HG03108 (cell line): ENCODE measurements around the gene EML6.

Source experiments
- ATAC-seq: cut with Tn5 transposase; IDR thresholded peaks from one replicate; pipeline ENCODE4 v1.9.1; 2021; ENCODE audit warnings: moderate library complexity; ENCODE audit not compliant: unreplicated experiment

Gene EML6

DNA sequence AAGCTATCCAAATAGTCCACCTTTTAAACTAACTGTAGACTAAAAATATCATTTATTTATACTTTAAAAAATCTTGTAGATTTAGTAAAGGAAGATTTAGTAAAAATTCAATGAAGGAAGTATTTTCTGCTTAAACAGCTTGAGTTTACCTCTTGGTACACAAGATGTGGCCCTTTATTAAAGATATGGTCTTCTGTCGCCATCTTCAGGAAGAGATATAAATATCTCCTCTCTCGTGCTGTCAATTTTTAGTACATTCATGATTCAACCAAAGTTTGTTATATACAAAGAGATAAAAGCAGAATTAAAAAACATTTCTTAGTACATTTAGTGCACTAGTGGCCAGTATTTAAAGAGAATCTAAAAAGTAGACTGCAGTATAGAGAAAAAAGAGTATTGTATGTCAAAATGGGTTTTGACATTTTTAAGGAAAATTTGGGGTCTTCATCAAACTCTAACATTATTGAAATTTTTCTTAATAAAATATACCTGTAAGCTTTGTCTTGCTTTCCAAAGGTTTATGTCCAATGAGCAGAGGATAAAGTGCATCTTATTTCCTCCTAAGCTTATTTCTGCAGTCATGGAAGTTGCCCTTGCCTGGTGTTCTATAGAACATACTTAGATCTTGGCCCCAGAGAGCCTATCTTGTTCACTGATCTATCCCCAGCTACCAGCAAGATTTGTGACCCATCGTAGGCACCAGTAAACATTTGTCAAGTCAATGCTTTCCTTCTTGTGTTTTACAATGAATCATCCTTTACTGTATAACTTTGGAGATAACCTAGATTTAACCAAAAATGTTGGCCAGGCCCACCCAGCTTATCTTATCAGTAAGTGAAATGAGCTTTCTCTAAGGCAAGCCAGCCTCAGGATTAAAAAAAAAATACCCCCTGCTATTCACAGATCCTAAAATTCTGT, 18.5 kb upstream of the EML6 start:
- peak; percentile 54 for ATAC-seq

DNA sequence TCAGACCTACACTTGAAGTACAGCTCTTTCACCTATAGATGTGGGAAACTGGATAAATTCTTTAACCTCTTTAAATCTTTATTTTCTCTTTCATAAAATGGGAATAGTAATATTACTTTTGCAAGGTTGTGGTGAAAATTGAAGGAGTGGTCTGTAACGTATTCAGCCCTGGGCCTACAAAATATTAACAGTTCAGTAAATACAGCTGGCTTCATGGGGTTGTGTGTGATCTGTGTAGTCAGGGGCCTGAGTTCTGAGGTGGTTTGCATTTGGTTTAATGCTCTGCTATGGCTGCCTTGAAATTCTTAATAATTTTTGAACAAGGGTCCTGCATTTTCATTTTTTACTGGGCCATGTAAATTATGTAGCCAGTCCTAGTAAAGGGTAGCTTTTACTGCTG, 16.8 kb upstream of the EML6 start:
- ATAC-seq: no peak

DNA sequence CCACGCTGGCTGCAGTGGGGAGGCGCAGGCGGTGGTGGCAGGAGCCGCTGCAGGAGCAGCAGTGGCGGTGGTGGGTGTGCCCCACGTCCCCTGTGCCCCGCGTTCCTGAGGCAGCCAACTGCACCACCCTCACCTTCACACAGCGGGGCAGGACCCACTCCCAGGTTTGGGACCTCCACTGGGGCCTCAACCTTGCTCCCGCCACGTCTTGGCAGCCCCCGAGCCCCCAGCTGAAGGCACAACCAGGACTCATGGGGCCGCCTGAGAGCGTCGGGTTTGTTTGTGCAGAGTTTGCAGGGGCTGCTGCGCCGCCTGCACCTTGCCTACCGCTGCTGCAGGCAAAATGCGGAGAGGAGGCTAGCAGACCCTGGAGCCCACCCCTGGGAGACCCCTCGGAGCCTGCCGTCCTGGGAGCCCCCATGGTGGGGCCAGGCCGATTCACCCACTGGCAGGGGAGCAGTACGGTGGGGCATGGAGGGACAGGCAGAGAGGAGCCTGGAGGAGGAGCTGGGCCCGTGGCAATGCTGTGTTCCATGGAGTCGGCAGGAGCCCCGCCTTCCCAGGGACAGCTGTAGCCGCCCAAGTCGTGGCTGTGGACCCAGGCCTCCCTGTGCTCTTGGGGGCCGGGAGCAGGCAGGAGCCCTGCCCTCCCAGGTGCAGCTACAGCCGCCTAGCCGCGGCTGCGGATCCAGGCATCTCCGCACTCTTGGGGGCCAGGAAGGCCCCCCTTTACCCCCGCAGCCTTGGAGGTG, 14.7 kb upstream of the EML6 start:
- no peak for ATAC-seq

DNA sequence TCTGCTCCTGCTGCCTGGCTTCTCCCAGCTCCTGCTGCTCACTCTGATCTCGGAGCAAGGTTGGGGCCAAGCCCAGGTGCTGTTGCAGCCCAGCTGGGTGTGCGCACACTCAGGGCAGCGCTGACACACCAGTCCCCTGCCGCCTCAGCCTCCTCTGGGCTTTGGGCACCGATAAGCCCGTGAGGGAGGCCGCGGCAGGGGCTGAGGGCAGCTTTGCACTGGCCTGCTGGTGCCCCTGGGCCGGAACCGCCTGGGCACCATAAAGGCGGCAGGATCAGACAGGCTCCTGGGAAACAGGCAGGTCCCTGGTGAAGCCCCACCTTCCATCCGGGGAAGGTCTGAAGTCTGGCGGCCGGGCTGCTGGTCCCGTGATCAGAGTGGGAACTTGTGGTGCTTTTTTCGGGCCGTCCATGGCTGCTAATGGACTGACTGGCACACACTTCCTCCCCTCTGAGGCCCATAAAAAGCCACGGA, 14.1 kb upstream of the EML6 start:
- no peak for ATAC-seq

DNA sequence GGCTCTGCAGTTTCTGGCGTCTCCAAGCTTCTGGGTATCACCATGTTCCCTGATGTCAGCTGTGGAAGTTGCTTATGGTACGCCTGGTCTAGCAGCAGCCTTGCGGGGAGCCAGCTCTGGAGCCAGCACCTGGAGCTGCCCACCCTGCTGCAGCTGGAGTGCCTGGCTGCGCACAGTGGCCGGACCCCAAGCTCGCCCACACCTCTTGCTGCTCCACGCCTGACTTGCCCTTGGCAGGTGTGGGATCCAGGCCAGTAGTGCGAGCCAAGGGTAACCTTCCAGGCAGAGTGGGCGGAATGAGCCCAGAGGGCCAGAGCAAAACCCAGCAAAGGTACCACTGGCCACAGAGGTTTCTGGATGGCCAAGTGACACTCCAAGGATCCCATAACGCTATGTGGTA, 13.2 kb upstream of the EML6 start:
- no peak for ATAC-seq

DNA sequence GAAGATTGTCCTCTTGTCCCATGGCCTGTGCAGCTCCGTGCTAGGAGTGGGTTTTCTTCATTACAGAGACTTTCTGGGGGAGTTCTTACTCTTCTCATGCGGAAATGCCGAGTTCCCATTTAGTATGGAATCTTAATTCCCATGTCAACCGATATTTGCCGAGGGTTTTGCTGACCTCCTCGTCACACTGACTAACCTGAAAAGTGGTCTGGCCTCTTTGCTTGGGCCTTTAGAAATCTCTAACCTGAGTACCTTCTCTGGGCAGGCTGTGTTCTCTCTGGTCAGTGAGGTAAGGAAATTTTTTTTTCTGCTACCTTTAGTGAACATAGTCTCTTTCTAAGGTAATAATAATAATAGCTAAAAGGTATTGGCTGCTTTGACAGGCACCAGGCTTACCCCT, 10.9 kb upstream of the EML6 start:
- no peak for ATAC-seq

DNA sequence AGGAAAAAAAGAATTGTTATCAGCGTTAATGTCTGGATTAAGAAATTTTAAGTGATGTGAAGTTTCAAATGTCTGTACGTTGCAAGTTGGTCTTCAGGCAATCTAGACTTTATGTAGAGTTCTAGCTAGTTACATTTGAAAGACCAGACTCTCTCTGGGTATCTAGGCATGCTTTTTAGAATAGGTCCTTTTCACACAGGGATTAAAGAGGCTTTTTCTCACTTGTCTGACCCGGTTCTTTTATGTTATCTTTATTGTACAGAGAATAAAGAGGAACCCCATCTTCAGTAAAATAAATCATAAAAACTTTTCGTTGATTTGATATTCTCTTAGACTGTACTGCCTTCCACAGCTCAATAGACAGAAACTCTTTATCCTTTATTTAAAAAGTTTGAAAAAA, 8.5 kb upstream of the EML6 start:
- no peak for ATAC-seq

DNA sequence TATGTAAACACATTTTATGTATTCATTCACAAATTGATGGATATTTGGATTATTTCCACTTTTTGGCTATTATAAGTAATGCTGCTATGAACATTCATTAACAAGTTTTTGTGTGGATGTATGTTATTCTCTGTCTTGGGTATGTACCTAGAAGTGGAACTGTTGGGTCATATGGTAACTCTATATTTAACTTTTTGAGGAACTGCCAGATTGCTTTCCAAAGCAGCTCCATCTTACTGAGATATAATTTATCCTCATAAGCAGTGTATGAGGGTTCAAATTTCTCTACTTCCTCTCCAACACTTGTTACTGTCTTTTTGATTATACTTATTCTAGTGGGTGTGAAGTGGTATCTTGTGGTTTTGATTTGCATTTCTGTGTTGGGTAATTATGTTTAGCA, 7.1 kb upstream of the EML6 start:
- ATAC-seq: no peak

DNA sequence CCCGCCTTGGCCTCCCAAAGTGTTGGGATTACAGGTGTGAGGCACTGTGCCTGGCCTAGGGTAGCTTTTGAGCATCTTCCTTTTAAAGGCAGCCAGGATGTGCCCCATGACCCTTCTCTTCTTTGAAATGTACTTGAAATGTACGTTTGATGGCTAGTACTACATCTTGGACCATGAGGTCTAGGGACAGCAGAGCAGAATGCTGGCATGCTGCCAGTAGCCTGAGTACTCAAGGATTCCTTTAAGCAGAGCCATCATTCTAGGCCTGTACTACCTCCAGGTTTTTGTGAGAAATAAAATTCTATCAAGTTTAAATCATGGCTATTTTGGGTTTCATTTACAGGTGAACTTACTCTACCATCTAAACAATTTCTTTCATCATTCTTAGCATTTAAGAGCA, 2.9 kb upstream of the EML6 start:
- ATAC-seq: no peak

DNA sequence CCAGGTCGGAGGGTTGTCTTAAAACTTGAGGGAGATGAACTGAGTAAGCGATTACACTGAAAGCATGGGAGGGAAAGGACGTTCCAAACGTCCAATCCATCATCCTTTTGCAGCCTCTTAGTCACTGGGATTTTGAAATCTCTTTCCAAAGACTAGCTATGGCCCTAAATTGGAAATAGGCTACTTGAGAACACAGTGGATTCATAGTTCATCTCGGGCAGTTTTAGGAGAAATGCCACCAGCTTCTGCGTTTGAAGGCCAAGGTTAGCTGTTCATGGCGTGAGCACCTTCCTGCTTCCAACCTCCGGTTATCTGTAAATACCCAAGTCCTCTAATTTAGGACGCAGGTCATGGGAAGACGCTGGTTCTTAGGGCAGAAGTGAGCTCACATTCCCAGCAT, 821 bp upstream of the EML6 start:
- no peak for ATAC-seq

DNA sequence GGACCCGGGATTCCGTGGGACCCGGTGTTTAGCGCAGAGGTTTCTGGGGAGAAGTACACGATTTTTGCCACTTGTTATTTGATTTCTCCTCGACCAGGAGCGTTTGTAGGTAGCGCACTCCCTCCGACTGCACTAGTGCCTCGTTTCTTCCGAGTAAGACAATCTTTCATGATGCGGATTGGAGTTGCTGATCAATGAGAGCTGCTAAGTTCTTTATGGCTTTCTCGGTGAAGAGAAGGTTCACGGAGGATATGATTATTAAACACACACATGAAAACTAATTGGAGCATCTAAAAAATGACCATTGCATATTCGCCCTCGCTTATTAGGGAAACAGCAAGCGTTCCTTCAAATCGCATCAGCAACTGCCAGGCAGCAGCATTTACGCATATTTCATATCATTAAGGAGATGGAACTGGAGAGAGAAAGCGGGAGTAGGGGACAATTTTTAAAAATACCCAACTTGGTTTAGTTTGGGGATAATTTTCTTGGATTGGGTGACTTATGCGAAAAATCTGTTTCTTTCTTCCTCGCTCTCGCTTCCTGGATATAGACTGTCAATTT, 616 bp downstream of the EML6 start:
- ATAC-seq: no peak

DNA sequence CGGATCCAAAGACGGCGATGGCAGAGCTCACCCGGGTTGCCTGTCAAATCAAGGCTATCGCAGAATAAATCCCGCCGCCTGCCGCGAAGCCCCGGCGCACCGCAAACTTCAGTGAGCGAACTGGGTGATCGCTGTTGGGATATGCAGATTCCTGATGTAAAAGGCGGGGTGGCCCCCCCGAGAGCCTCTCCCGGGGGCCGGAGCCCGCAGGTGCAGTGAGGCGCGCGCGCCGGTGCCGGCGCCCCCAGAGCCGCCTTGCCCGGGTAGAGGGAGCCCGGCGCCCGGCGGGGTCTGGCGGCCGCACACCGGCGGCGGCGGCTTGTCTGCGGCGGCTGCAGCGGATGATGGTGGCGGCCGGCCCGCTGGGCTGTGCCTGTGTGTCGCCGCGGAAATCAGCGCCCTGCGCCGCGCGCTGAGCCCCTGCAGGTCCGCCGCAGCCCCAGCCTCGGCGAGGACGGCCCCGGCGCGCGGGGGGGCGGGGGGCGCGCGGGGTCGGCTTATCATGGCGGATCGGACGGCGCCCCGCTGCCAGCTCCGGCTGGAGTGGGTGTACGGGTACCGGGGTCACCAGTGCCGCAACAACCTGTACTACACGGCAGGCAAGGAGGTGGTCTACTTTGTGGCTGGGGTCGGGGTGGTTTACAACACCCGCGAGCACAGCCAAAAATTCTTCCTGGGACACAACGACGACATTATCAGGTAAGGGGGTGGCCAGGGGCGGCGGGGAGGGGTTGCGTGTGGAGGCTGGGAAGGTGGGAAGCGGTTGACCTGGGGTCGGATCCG, 1.3 kb downstream of the EML6 start:
- no peak for ATAC-seq

DNA sequence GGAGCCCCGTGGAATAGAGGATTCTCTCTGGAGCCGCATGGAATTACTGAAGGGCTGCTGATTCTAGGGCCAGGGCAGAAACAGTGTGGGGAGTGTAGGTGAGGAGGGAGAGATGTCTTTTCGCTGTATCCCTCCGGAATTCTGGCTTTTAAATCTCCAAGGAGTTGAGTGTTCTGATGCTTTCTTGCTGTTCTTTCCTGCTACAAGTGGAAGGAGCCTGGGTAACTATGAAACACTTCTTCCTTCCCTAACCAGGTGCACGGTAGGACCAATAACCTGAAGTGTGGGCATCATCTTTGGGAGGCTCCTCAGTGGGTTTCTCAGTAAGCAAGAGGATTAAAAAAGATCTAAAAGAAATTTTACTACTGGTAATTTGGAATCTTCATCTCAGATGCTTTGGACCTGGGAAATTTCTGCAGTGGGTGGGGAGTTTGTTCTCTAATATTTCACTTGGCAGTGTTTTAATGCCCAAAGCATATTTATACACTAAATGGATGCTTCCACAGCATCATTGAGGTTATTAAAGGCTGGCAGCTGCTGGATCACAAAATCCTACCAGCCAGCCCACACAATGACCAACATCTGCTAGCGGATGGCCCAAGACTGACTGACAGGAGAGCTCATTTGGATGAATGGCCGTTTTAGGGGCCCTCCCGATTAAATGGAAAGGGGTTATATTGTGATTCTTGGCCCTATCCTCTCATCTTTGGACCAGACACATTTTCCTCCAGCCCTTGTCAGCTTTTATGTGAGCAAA, 2.1 kb downstream of the EML6 start:
- ATAC-seq: no peak

DNA sequence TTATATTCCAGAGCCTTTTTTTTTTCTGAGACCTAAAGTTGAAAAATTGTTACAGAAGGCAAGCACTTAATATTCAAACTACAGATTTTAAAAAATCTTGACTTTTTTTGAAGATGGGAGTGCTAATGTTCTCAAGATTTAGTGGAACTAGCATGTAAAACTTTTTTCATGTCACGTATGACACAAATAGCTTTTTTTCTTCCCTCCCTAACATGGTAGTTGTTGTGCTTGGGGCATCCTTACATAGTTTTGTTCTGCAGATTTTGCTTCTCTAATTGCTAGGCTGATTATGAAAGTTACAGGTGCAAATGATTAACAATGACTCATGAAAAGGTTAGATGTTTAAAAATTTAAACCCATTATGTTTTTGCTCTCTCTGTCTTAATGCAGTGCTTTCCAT, 3.0 kb downstream of the EML6 start:
- no peak for ATAC-seq

DNA sequence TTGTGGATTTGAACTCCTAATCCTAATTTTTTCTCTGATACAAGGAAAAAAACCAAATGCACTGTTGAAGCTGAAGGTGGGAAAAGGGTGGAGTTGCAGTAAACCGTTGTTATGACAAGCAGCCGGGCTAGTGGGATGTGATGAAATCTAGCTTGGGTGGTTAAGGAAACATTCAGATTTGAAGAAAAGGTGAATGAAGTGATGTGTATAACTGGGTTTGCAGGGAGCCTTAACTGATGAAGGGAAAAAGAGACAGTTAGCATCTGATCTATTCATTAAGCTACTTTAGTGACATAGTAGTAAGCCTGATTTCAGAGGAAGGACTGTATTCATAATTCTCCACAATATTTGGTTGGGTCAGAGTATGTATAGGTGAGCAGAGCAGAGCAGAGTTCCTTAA, 3.5 kb downstream of the EML6 start:
- ATAC-seq: no peak

DNA sequence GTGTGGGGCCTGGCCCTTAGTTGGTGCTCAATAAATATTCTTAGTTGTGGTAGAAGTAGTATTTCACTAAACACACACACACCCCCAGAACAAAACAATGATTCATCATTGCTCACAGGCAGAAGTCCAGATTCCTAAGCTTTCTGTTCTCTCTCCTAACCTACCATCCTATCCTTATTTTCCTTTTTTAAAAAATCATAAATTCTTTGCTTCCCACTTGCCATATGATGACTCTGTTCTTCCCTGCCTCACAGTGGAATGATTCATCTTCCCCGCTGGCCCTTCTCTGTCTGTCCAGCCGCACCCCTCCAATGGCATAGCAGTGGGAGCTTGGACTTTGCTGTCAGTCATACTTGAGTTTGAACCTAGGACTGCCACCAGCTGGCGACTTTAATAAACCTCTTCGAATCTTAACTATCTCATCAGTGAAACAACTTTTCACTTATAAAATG, 5.2 kb downstream of the EML6 start:
- no peak for ATAC-seq

DNA sequence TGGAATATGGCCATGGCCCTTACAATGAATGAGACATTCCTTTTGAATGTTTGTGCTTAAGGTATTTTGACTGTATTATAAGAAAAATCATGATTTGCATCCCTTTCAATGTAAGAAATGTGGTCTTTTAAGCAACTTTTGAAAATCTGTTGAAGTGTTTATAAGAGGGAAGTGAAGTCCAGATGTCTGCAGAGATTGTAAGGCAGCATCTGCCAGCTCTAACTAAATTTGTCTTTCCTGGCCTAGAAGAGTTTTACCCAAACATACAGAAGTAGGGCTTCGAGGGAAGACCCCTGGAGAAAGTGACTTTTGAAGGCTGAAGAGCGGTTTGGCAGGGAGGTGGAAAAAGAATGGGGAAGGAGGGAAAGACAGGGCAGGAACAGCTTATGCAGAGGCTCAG, 12.2 kb downstream of the EML6 start:
- ATAC-seq: no peak

DNA sequence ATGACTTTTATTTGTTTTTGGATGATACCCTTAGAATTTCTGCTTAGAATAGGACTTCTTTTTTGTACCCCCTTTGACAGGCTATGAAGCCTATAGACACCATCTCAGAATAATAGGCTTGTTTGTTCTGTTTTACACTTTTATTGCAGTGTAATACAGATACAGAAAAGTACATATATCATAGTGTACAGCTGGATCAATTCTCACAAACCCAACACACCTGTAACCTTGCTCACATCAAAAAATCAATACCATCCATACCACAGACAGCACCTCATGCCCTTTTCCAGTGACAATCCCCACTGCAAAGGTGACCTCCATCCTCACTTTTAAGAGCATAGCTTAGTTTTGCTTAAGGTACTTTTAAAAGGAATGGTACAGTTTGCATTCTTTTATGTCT, 14.8 kb downstream of the EML6 start:
- ATAC-seq: no peak

DNA sequence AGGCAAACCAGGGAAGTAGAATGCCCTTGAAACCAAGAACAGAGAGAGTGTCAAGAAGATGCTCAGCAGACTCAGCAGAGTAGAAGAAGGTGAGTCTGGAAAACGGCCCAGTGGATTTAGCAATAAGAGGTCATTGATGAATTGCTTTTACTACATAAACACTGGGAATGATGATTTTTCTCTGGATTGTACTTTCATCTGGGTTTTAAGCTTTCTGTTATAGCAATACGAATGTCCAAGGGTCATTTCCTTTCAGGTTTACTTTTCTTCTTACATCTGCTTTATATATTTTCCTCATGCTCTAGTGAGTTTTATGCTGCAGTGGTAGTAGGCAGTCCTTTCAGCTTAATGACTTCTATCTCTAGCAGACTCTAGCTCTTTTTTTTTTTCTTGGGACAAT, 16.9 kb downstream of the EML6 start:
- no peak for ATAC-seq

DNA sequence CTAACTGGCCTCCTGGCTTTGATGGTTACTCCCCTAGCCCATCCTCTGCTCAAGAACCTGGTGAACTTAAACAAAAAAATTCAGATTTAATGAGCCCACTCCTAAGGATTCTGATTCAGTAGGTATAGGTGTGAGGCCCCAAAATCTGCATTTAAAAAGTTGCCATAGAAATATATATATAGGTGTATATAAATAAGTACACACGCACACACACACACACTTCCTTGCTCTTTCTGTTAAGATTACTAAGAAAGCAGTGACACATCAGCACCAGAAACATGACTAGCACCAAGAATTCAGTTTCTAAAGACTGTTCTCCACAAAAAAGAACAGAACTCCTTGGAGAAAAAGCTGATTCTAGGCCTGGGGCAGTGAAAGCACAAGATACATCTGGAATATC, 17.8 kb downstream of the EML6 start:
- no peak for ATAC-seq
